Activated CD4-positive, alpha-beta T cell treated with anti-CD3 and anti-CD28 coated beads for 36 hours (primary cell): ENCODE measurements around the gene FTSJ3. TPM values are rescaled to one million over a fixed set of nuclear protein-coding genes. Genes with fewer than 3 reads are reported as not detected.
A peak's percentile ranks its signal among the peaks of the same experiment; 100 is the strongest.

Experiments used
- ATAC-seq: fragments of 200-7000 bp; cut with Tn5 transposase; one replicate; pipeline ENCODE4 v1.10.0; 2021; ENCODE audit warnings: mild to moderate bottlenecking, moderate library complexity
- CTCF ChIA-PET: fragments of 350-600 bp; sonication (Branson Sonifier 250); formaldehyde crosslinking; loops from one replicate; lab custom pipeline; 2021; ENCODE audit warnings: antibody characterized with exemption; lab: Charles Lee
- POLR2A ChIA-PET: fragments of 350-600 bp; sonication (Branson Sonifier 250); formaldehyde crosslinking; loops from one replicate; lab custom pipeline; 2021; ENCODE audit warnings: antibody characterized with exemption, inconsistent platforms; lab: Charles Lee
- DNase-seq: peaks from one replicate; pipeline ENCODE4 v3.0.0-alpha.2; 2020
- H3K27ac Mint-ChIP-seq: one replicate; pipeline ENCODE4 v1.8.0; 2021; ENCODE audit warnings: mixed read lengths
- H3K27me3 Mint-ChIP-seq: one replicate; pipeline ENCODE4 v1.8.0; 2021; ENCODE audit warnings: mixed read lengths
- H3K36me3 Mint-ChIP-seq: one replicate; pipeline ENCODE4 v1.8.0; 2021; ENCODE audit warnings: low read depth, mixed read lengths
- H3K4me1 Mint-ChIP-seq: one replicate; pipeline ENCODE4 v1.8.0; 2021; ENCODE audit warnings: mixed read lengths
- H3K4me3 Mint-ChIP-seq: one replicate; pipeline ENCODE4 v1.8.0; 2021; ENCODE audit warnings: mild to moderate bottlenecking, moderate library complexity, mixed read lengths
- H3K9me3 Mint-ChIP-seq: one replicate; pipeline ENCODE4 v1.8.0; 2021; ENCODE audit warnings: low read depth, mixed read lengths
- intact Hi-C, 2 experiments: fragments of 100-400 bp; cut with DNase I in 1 of 2; cut with micrococcal nuclease in 1 of 2; formaldehyde crosslinking; loops; one replicate each; pipeline versions ENCODE4 v1.14.2 to v1.15.1; 2022 to 2024; cut with DNase I, micrococcal nuclease
- total RNA-seq, 2 experiments: library from RNA; stranded (reverse); gene quantifications; one replicate each; pipeline ENCODE4 v1.2.3, GENCODE V29; 2021

The FTSJ3 gene
- total RNA-seq, 2 experiments from 2014 or later = 52.1 to 61.2 TPM

- Mint-ChIP-seq H3K4me1 (peaks cover 5% of the 10 kb centered on the region), H3K27ac (no peak overlapping the region), H3K9me3 (no peaks in the 10 kb centered on the region), H3K27me3 (no peaks in the 10 kb centered on the region), H3K36me3 (peaks cover 36% of the 10 kb centered on the region), H3K4me3 (no peak overlapping the region)
- DNase-seq (no peak), ATAC-seq (no peak)
- ChIA-PET POLR2A (interaction anchor here (0.6 kb wide), 1 partner anchor 13 kb away, joined by 3 read pairs; no protein-coding TSS in a partner anchor), CTCF (interaction anchor here (0.7 to 1.2 kb wide), 5 partner anchors 9 to 156 kb away, joined by 3 read pairs; no protein-coding TSS in a partner anchor)
- intact Hi-C loops = loop anchor here in 1 of 2 experiments (2.0 kb wide), 1 partner anchor 17 kb away; no protein-coding TSS in a partner anchor
Measured at GRCh38 chr17:63790057-63790456, 37.4 kb downstream of the FTSJ3 start.

- Mint-ChIP-seq H3K27ac (no peak overlapping the region), H3K4me3 (no peak overlapping the region), H3K27me3 (no peaks in the 10 kb centered on the region), H3K36me3 (peaks cover 20% of the 10 kb centered on the region), H3K9me3 (no peaks in the 10 kb centered on the region), H3K4me1 (peaks cover 22% of the 10 kb centered on the region)
- ChIA-PET CTCF (interaction anchor here (1.1 to 1.6 kb wide), 3 partner anchors 11 to 61 kb away, joined by 3 read pairs; no protein-coding TSS in a partner anchor), POLR2A (no interaction called here)
- intact Hi-C loops = no loop called here
- no peak for DNase-seq
- ATAC-seq = no peak
Measured at GRCh38 chr17:63786971-63787711, 40.3 kb downstream of the FTSJ3 start.

GRCh38 chr17:63786117-63786516 is 41.3 kb downstream of the FTSJ3 start:
- Mint-ChIP-seq H3K4me1 (peaks cover 26% of the 10 kb centered on the region), H3K4me3 (no peak overlapping the region), H3K9me3 (no peaks in the 10 kb centered on the region), H3K27ac (no peak overlapping the region), H3K27me3 (no peaks in the 10 kb centered on the region), H3K36me3 (peaks cover 22% of the 10 kb centered on the region)
- ChIA-PET CTCF (interaction anchor here (1.1 to 1.6 kb wide), 3 partner anchors 9 to 62 kb away, joined by 3 read pairs; no protein-coding TSS in a partner anchor), POLR2A (no interaction called here)
- DNase-seq = no peak
- intact Hi-C loops = no loop called here
- no peak for ATAC-seq

- CTCF ChIA-PET = interaction anchor here (0.7 to 1.6 kb wide), 4 partner anchors 9 to 243 kb away, joined by 3 read pairs; no protein-coding TSS in a partner anchor
- intact Hi-C loops = no loop called here
- peaks cover 22% of the 10 kb centered on the region for H3K36me3 Mint-ChIP-seq
Measured at GRCh38 chr17:63785556-63785955, 41.9 kb downstream of the FTSJ3 start.

GRCh38 chr17:63783522-63783921 is 43.9 kb downstream of the FTSJ3 start:
- Mint-ChIP-seq H3K9me3 (no peaks in the 10 kb centered on the region), H3K4me3 (no peak overlapping the region), H3K36me3 (peaks cover 21% of the 10 kb centered on the region), H3K27me3 (no peaks in the 10 kb centered on the region), H3K4me1 (peaks cover 44% of the 10 kb centered on the region), H3K27ac (peak overlapping the region; percentile 58)
- intact Hi-C loops = no loop called here
- ATAC-seq = peak; percentile 77
- DNase-seq = no peak
- CTCF ChIA-PET = interaction anchor here (0.9 to 2.2 kb wide), 4 partner anchors 8 to 358 kb away, joined by 3 to 5 read pairs (median 4); no protein-coding TSS in a partner anchor
- POLR2A ChIA-PET = interaction anchor here (2.5 kb wide), 1 partner anchor 10 kb away, joined by 11 read pairs; the partner anchor contains the start of genes CCDC47 and DDX42

More at GRCh38 chr17:63785556-63785955, 41.9 kb downstream of the FTSJ3 start:
- DNase-seq (no peak), ATAC-seq (no peak)
- Mint-ChIP-seq H3K27ac (peak overlapping the region; percentile 68), H3K4me1 (peaks cover 31% of the 10 kb centered on the region), H3K9me3 (no peaks in the 10 kb centered on the region), H3K27me3 (no peaks in the 10 kb centered on the region), H3K4me3 (no peak overlapping the region)
- POLR2A ChIA-PET = no interaction called here

- CTCF ChIA-PET = interaction anchor here (0.6 to 1.2 kb wide), 5 partner anchors 9 to 355 kb away, joined by 3 to 4 read pairs (median 3); no protein-coding TSS in a partner anchor
- POLR2A ChIA-PET = no interaction called here
- Mint-ChIP-seq H3K27me3 (no peaks in the 10 kb centered on the region), H3K4me3 (no peak overlapping the region), H3K9me3 (no peaks in the 10 kb centered on the region), H3K36me3 (peaks cover 26% of the 10 kb centered on the region), H3K27ac (peak overlapping the region; percentile 4), H3K4me1 (peaks cover 62% of the 10 kb centered on the region)
- DNase-seq (no peak), ATAC-seq (no peak)
- intact Hi-C loops = no loop called here
Measured at GRCh38 chr17:63780928-63781327, 46.5 kb downstream of the FTSJ3 start.

- DNase-seq (no peak), ATAC-seq (no peak)
- intact Hi-C loops = no loop called here
- ChIA-PET POLR2A (interaction anchor here (0.6 kb wide), 1 partner anchor 45 kb away, joined by 6 read pairs; no protein-coding TSS in a partner anchor), CTCF (interaction anchor here (0.7 to 1.2 kb wide), 4 partner anchors 9 to 355 kb away, joined by 3 to 4 read pairs (median 3); no protein-coding TSS in a partner anchor)
- peaks cover 24% of the 10 kb centered on the region for H3K36me3 Mint-ChIP-seq
- H3K4me3 Mint-ChIP-seq = no peak overlapping the region
- H3K9me3 Mint-ChIP-seq = no peaks in the 10 kb centered on the region
- H3K4me1 Mint-ChIP-seq = peaks cover 64% of the 10 kb centered on the region
- peak overlapping the region; percentile 4 for H3K27ac Mint-ChIP-seq
- H3K27me3 Mint-ChIP-seq = no peaks in the 10 kb centered on the region
Measured at GRCh38 chr17:63780507-63780906, 47.0 kb downstream of the FTSJ3 start.

- no peak for DNase-seq
- peaks cover 41% of the 10 kb centered on the region for H3K36me3 Mint-ChIP-seq
- intact Hi-C loops = loop anchor here (10.0 kb wide), 2 partner anchors 151 to 489 kb away; partner anchors contain the start of genes MAP3K3 (in 1 of the 2) and TEX2 (in 1 of the 2)
- no peak for ATAC-seq
- POLR2A ChIA-PET = interaction anchor here (0.8 to 3.0 kb wide), 5 partner anchors 33 to 154 kb away, joined by 3 to 16 read pairs (median 4); partner anchors contain the start of genes MAP3K3 and STRADA
- H3K4me1 Mint-ChIP-seq = peaks cover 59% of the 10 kb centered on the region
- no peaks in the 10 kb centered on the region for H3K9me3 Mint-ChIP-seq
- peak overlapping the region; percentile 98 for H3K4me3 Mint-ChIP-seq
- peak overlapping the region; percentile 97 for H3K27ac Mint-ChIP-seq
- no peaks in the 10 kb centered on the region for H3K27me3 Mint-ChIP-seq
- CTCF ChIA-PET = interaction anchor here (0.7 to 2.5 kb wide), 16 partner anchors 8 to 350 kb away, joined by 3 to 8 read pairs (median 3); no protein-coding TSS in a partner anchor
Measured at GRCh38 chr17:63775420-63775819, 52.0 kb downstream of the FTSJ3 start.

- DNase-seq (no peak), ATAC-seq (no peak)
- Mint-ChIP-seq H3K4me1 (peaks cover 59% of the 10 kb centered on the region), H3K9me3 (no peaks in the 10 kb centered on the region), H3K27me3 (no peaks in the 10 kb centered on the region), H3K4me3 (peak overlapping the region; percentile 98), H3K36me3 (peaks cover 44% of the 10 kb centered on the region), H3K27ac (peak overlapping the region; percentile 97)
- ChIA-PET CTCF (interaction anchor here (0.7 to 2.5 kb wide), 11 partner anchors 9 to 349 kb away, joined by 3 to 8 read pairs (median 4); no protein-coding TSS in a partner anchor), POLR2A (interaction anchor here (0.6 to 3.0 kb wide), 6 partner anchors 33 to 153 kb away, joined by 3 to 16 read pairs (median 7); partner anchors contain the start of genes MAP3K3 and STRADA)
- intact Hi-C loops = loop anchor here (5.0 to 10.0 kb wide), 4 partner anchors 150 to 490 kb away; partner anchors contain the start of genes CYB561 (in 1 of the 2), MAP3K3 (in 1 of the 2) and TEX2 (in 1 of the 2)
Measured at GRCh38 chr17:63774969-63775265, 52.5 kb downstream of the FTSJ3 start.

GRCh38 chr17:63774141-63774968 is 53.1 kb downstream of the FTSJ3 start, which contains the start of gene DDX42:
TSS of gene DDX42 (plus strand) at chr17:63774170. CDS start at chr17:63787050, 12,880 bp downstream.
- CTCF ChIA-PET = interaction anchor here (0.6 to 1.7 kb wide), 14 partner anchors 9 to 349 kb away, joined by 3 to 6 read pairs (median 3); no protein-coding TSS in a partner anchor
- DNase-seq (peak; percentile 94), ATAC-seq (no peak)
- intact Hi-C loops = loop anchor here (5.0 to 10.0 kb wide), 4 partner anchors 150 to 490 kb away; partner anchors contain the start of genes CYB561 (in 1 of the 2), MAP3K3 (in 1 of the 2) and TEX2 (in 1 of the 2)
- Mint-ChIP-seq H3K27ac (peak within 1 kb of the TSS; percentile 97), H3K9me3 (no peaks in the 10 kb centered on the region), H3K36me3 (peaks cover 40% of the 10 kb centered on the region), H3K4me1 (peaks cover 54% of the 10 kb centered on the region), H3K4me3 (peak within 1 kb of the TSS; percentile 98), H3K27me3 (no peaks in the 10 kb centered on the region)
- POLR2A ChIA-PET = interaction anchor here (0.6 to 3.0 kb wide), 18 partner anchors 8 to 153 kb away, joined by 3 to 16 read pairs (median 6); partner anchors contain the start of genes MAP3K3, PSMC5 and STRADA
